MV-4-11 (cell line): ENCODE data around the gene IL3.

Experiments used
- DNase-seq: peaks from one replicate; lab custom pipeline; 2025; lab: John Stamatoyannopoulos, UW

The IL3 gene

GRCh38 chr5:132025403-132025971 is 35.0 kb upstream of the IL3 start:
- DNase-seq, result no peak

GRCh38 chr5:132026516-132027008 is 33.9 kb upstream of the IL3 start:
- no peak for DNase-seq

- no peak for DNase-seq
Observed at GRCh38 chr5:132027027-132027426, 33.4 kb upstream of the IL3 start.

GRCh38 chr5:132029609-132030330 is 30.7 kb upstream of the IL3 start:
- no peak for DNase-seq

- no peak for DNase-seq
Observed at GRCh38 chr5:132030610-132031009, 29.8 kb upstream of the IL3 start.

- DNase-seq, result no peak
Observed at GRCh38 chr5:132032196-132032595, 28.3 kb upstream of the IL3 start.

- no peak for DNase-seq
Observed at GRCh38 chr5:132033122-132033521, 27.3 kb upstream of the IL3 start.

- DNase-seq, result no peak
Observed at GRCh38 chr5:132037353-132037752, 23.1 kb upstream of the IL3 start.

- DNase-seq, result peak; percentile 89
Observed at GRCh38 chr5:132044207-132044606, 16.2 kb upstream of the IL3 start.

- DNase-seq, result no peak
Observed at GRCh38 chr5:132046880-132047299, 13.6 kb upstream of the IL3 start.

GRCh38 chr5:132049093-132049492 is 11.4 kb upstream of the IL3 start:
- no peak for DNase-seq

GRCh38 chr5:132049559-132049958 is 10.9 kb upstream of the IL3 start:
- DNase-seq, result no peak

GRCh38 chr5:132050136-132050535 is 10.3 kb upstream of the IL3 start:
- DNase-seq, result peak; percentile 90

- no peak for DNase-seq
Observed at GRCh38 chr5:132050661-132051552, 9.5 kb upstream of the IL3 start.

- no peak for DNase-seq
Observed at GRCh38 chr5:132052520-132052919, 7.9 kb upstream of the IL3 start.

GRCh38 chr5:132053483-132053882 is 7.0 kb upstream of the IL3 start:
- no peak for DNase-seq

GRCh38 chr5:132054031-132054696 is 6.3 kb upstream of the IL3 start:
- DNase-seq, result no peak

- no peak for DNase-seq
Observed at GRCh38 chr5:132054697-132055440, 5.6 kb upstream of the IL3 start.

GRCh38 chr5:132055441-132055807 is 5.0 kb upstream of the IL3 start:
- DNase-seq, result no peak

- no peak for DNase-seq
Observed at GRCh38 chr5:132055808-132056609, 4.4 kb upstream of the IL3 start.
